ACC112 (cell line): ENCODE results near the gene ITGA2.

Source experiments
- H2AFZ ChIP-seq: fragments of 200-600 bp; sonication (generic); one replicate; pipeline ENCODE4 v1.6.0; 2017; ENCODE audit warnings: antibody characterized with exemption, low read length; ENCODE audit not compliant: unreplicated experiment
- H3K27ac ChIP-seq: fragments of 200-600 bp; sonication (generic); 2 replicates; pipeline ENCODE4 v1.5.1; 2014; ENCODE audit warnings: low read depth, mild to moderate bottlenecking, antibody characterized with exemption, low read length, moderate library complexity
- H3K27me3 ChIP-seq: fragments of 200-600 bp; sonication (generic); 2 replicates; pipeline ENCODE4 v1.6.1; 2014; ENCODE audit warnings: mild to moderate bottlenecking, antibody characterized with exemption, low read length, moderate library complexity, mixed read lengths; ENCODE audit not compliant: insufficient read depth
- H3K36me3 ChIP-seq: fragments of 200-600 bp; sonication (generic); 2 replicates; pipeline ENCODE4 v1.6.1; 2016; ENCODE audit warnings: mild to moderate bottlenecking, antibody characterized with exemption, low read length, moderate library complexity, mixed read lengths; ENCODE audit not compliant: insufficient read depth
- H3K4me1 ChIP-seq: fragments of 200-600 bp; sonication (generic); one replicate; pipeline ENCODE4 v1.6.1; 2016; ENCODE audit warnings: low read length, mixed read lengths; ENCODE audit not compliant: insufficient read depth, unreplicated experiment, control insufficient read depth
- H3K4me3 ChIP-seq: fragments of 200-600 bp; sonication (generic); 2 replicates; pipeline ENCODE4 v1.5.1; 2014; ENCODE audit warnings: mild to moderate bottlenecking, low read depth, low read length
- H3K79me2 ChIP-seq: fragments of 200-600 bp; sonication (generic); one replicate; pipeline ENCODE4 v1.6.0; 2016; ENCODE audit warnings: low read length; ENCODE audit not compliant: control insufficient read depth, unreplicated experiment, insufficient read depth

The ITGA2 gene

DNA sequence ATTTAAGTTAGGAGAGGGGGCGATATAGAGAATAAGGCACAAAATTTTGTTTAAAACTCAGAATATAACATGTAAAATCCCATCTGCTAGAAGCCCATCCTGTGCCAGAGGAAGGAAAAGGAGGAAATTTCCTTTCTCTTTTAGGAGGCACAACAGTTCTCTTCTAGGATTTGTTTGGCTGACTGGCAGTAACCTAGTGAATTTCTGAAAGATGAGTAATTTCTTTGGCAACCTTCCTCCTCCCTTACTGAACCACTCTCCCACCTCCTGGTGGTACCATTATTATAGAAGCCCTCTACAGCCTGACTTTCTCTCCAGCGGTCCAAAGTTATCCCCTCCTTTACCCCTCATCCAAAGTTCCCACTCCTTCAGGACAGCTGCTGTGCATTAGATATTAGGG is 102.1 kb downstream of the ITGA2 start:
- Histone ChIP-seq H3K27ac (peak overlapping the region; percentile 24; the same call in 1 of the 2 replicates), H3K4me3 (no peak overlapping the region), H3K27me3 (no peaks in the 10 kb centered on the region), H3K4me1 (peaks cover 24% of the 10 kb centered on the region), H3K36me3 (0 out of 2 replicates have a peak, but pooled peaks cover 8% of the 10 kb centered on the region), H2AFZ (no peak overlapping the region), H3K79me2 (no peaks in the 10 kb centered on the region)

DNA sequence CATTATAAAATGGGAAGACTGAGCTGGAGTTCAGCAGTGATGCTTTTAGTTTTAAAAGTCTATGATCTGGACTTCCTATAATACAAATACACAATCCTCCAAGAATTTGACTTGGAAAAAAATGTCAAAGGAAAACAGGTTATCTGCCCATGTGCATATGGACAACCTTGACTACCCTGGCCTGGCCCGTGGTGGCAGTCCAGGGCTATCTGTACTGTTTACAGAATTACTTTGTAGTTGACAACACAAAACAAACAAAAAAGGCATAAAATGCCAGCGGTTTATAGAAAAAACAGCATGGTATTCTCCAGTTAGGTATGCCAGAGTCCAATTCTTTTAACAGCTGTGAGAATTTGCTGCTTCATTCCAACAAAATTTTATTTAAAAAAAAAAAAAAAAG is 103.1 kb downstream of the ITGA2 start:
- H3K27ac ChIP-seq = no peak overlapping the region
- no peaks in the 10 kb centered on the region for H3K27me3 ChIP-seq
- 0 out of 2 replicates have a peak, but pooled peaks cover 7% of the 10 kb centered on the region for H3K36me3 ChIP-seq
- H3K79me2 ChIP-seq = no peaks in the 10 kb centered on the region
- no peak overlapping the region for H2AFZ ChIP-seq
- H3K4me3 ChIP-seq = no peak overlapping the region
- peaks cover 24% of the 10 kb centered on the region for H3K4me1 ChIP-seq

DNA sequence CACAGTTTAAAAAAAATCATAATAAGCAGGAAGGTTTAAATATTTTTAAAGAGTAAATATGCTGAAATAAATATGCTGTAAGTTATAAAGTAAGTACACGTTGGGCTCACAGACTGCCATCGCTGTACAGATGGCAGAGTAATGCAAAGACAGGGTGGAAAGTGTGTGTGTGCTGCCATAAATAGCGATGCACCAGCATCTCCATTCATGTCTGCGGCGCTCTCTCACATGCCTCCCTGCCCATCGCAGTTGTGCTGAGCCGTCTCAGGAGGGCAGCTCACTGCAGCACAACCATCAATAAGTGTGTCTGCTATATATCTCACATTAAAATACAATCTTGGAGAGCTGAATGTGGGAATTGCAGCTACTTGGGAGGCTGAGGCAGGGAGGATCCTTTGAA is 106.1 kb downstream of the ITGA2 start:
- no peak overlapping the region for H3K27ac ChIP-seq
- 0 out of 2 replicates have a peak, but pooled peaks cover 10% of the 10 kb centered on the region for H3K36me3 ChIP-seq
- H2AFZ ChIP-seq = no peak overlapping the region
- H3K4me3 ChIP-seq = no peak overlapping the region
- H3K4me1 ChIP-seq = peaks cover 14% of the 10 kb centered on the region
- no peaks in the 10 kb centered on the region for H3K79me2 ChIP-seq
- H3K27me3 ChIP-seq = no peaks in the 10 kb centered on the region

DNA sequence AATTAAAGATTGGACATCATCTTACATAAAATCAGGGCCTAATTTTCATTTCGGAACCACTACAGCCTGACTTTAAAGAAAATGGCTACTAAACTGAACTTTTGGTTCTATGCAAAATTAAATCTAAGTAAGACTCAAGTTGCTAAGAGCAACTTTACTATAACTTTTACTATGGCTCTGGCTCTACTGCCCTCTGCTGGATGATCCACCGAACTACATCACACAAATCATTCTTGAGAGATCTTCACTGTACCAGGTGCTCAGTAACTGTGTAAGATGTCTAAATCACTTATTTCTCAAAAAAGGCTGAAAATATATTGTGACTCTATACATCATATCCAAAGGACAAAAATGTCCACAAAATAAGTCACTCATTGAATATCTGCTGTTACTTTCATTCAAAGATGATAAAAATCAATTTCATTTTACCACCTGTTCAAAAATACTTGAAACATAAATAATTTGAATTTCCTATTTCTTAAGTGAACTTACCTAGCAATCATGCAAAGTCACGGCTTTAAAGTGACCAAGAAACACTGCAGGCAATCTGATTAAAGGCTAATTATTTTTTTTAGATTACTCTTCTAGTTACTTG is 106.9 kb downstream of the ITGA2 start:
- no peak overlapping the region for H3K4me3 ChIP-seq
- H3K79me2 ChIP-seq = no peaks in the 10 kb centered on the region
- no peak overlapping the region for H2AFZ ChIP-seq
- H3K4me1 ChIP-seq = peaks cover 11% of the 10 kb centered on the region
- 0 out of 2 replicates have a peak, but pooled peaks cover 11% of the 10 kb centered on the region for H3K36me3 ChIP-seq
- no peaks in the 10 kb centered on the region for H3K27me3 ChIP-seq
- no peak overlapping the region for H3K27ac ChIP-seq

DNA sequence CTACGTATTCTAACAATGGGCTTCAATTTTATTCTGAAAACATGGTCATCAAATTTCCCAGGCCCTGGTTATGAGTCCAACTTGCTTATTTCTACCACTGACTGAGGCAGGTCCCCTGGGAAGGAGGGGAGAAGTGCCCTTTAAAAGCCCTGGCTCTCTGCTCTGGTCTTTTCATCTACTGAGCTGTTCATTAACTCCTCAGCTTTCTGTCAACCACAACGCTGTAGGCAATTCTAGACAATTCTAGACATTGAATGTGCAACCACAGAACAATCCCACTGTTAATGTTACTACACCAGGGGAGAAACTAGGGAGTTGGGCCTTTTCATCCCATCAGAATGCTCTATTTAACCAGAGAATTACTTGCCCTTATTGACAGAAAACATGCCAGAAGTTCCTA is 110.4 kb downstream of the ITGA2 start:
- H3K4me3 ChIP-seq = no peak overlapping the region
- no peaks in the 10 kb centered on the region for H3K27me3 ChIP-seq
- H3K27ac ChIP-seq = no peak overlapping the region
- no peak overlapping the region for H2AFZ ChIP-seq
- H3K4me1 ChIP-seq = peaks cover 3% of the 10 kb centered on the region
- no peaks in the 10 kb centered on the region for H3K79me2 ChIP-seq
- H3K36me3 ChIP-seq = 0 out of 2 replicates have a peak, but pooled peaks cover 11% of the 10 kb centered on the region

DNA sequence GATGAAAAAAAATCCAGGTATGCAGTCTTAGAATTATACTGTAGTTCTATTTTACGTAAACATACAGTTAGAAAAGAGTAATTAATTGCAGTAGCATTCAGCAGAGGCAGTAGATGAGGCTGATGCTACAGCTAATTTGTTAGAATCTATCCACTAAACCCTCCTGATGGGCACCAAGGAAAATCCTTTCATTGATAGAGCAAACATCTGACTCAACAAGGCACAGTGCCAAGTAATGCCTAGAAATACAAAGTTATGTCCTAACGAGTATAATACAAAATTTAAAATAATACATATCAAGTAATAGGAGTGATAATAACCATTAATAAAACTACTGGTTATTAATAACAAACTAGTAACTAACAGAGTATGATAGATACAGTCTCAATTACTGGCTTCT is 111.5 kb downstream of the ITGA2 start:
- H3K4me1 ChIP-seq = peaks cover 3% of the 10 kb centered on the region
- H3K4me3 ChIP-seq = no peak overlapping the region
- no peaks in the 10 kb centered on the region for H3K27me3 ChIP-seq
- peaks cover 3% of the 10 kb centered on the region for H3K79me2 ChIP-seq
- H3K36me3 ChIP-seq = 0 out of 2 replicates have a peak, but pooled peaks cover 11% of the 10 kb centered on the region
- H2AFZ ChIP-seq = no peak overlapping the region
- no peak overlapping the region for H3K27ac ChIP-seq

DNA sequence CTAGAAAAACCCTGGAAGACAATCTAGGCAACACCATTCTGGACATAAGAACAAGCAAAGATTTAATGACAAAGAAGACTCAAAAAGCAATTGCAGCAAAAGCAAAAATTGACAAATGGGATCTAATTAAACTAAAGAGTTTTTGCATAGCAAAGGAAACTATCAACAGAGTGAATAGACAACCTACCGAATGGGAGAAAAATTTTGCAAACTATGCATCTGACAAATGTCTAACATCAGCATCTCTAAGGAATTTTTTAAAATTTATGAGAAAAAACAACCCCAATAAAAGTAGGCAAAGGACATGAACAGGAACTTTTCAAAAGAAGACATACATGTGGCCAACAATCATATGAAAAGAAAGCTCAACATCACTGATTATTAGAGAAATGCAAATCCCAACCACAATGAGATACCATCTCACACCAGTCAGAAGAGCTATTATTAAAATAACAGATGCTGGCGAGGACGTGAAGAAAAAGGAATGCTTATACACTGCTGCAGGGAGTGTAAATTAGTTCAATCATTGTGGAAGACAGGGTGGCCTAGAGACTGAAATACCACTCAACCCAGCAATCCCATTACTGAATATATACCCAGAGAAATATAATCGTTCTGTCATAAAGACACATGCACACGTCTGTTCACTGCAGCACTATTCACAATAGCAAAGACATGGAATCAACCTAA is 116.6 kb downstream of the ITGA2 start:
- Histone ChIP-seq H3K36me3 (peaks cover 9% of the 10 kb centered on the region; the same call in 1 of the 2 replicates), H3K4me3 (no peak overlapping the region), H2AFZ (no peak overlapping the region), H3K79me2 (peaks cover 32% of the 10 kb centered on the region), H3K4me1 (peaks cover 17% of the 10 kb centered on the region), H3K27ac (no peak overlapping the region), H3K27me3 (no peaks in the 10 kb centered on the region)

DNA sequence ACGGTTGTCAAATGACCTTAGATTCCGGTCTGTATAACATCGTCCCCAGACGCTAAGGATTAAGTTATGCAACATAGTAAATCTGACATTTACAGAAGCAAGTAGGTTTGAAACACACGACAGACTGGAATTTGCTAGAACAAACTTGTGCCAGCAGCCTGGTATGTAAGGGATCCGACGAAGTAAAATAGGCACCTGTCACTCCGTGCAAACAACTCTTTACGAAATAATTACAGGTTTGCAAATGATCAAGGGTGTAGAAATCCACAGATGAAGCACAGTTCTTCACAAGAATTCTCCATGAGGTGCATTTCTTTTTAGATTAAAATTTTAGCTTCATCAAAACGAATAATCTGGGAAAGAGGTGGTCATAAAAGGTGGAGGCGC is 119.9 kb downstream of the ITGA2 start:
- no peak overlapping the region for H3K27ac ChIP-seq
- H2AFZ ChIP-seq = peak overlapping the region; percentile 58

DNA sequence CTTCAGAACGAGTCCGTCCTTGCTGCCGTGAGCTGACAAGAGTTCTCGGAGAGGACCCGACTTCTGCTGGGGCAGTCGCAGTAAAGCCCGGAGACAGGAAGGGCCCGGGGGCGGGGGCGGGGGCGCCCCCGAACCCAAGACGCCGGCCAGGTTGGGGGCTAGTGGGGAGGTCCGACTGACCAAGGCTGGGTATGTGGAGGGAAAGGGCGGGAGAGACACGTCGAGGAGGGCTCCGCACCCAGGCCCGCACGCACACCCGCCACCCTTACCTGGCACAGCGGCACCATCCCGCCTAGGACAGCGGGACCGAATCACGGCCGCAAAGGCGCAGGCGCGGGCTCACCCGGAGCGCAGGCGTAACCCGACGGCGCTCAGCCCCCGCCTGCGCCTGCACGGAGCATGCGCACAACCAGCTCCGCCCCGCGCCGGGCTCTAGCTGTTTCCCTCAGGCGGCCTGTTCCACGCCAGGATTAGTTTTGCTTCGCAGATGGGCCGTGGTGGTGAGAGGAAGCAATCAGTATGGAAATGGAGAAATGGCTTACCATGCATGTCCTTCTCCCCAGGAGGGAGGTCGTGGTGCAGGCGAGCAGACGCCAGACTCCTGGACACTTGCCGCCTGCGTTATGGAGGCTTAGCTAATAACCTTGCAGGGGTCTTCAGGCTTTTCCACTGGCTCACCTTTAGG is 120.4 kb downstream of the ITGA2 start, which contains the start of gene MOCS2:
TSS of gene MOCS2 (minus strand) at position 315 of the 685 bp plus-strand sequence. CDS start 2,583 bp downstream, outside the sequence.
- Histone ChIP-seq H3K27ac (no peak within 1 kb of the TSS), H3K27me3 (no peaks in the 10 kb centered on the region), H3K36me3 (peaks cover 9% of the 10 kb centered on the region; the same call in 1 of the 2 replicates), H2AFZ (peak within 1 kb of the TSS; percentile 95), H3K4me3 (peak within 1 kb of the TSS; percentile 91), H3K79me2 (peaks cover 35% of the 10 kb centered on the region), H3K4me1 (peaks cover 22% of the 10 kb centered on the region)

More for the DNA sequence above, 119.9 kb downstream of the ITGA2 start:
- peak overlapping the region; percentile 91 for H3K4me3 ChIP-seq
- peaks cover 35% of the 10 kb centered on the region for H3K79me2 ChIP-seq
- no peaks in the 10 kb centered on the region for H3K27me3 ChIP-seq
- H3K36me3 ChIP-seq = peaks cover 9% of the 10 kb centered on the region; the same call in 1 of the 2 replicates
- H3K4me1 ChIP-seq = peaks cover 22% of the 10 kb centered on the region

DNA sequence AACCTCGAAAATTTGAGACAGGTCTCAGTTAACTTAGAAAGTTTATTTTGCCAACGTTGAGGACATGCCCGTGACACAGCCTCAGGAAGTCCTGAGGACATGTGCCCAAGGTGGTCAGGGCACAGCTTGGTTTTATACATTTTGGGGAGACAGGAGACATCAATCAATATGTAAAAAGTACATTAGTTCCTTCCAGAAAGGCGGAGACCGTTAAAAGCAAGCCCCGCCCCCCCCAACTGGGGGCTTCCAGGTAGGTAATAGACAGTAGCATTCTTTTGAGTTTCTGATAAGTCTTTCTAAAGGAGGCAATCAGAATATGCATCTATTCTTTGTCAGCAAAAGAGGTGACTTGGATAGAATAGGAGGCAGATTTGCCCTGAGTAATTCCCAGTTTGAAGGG is 121.0 kb downstream of the ITGA2 start:
- Histone ChIP-seq H3K27me3 (no peaks in the 10 kb centered on the region), H3K4me1 (peaks cover 22% of the 10 kb centered on the region), H3K4me3 (peak overlapping the region; percentile 91), H3K27ac (no peak overlapping the region), H3K36me3 (peaks cover 9% of the 10 kb centered on the region; the same call in 1 of the 2 replicates), H2AFZ (peak overlapping the region; percentile 95), H3K79me2 (peaks cover 33% of the 10 kb centered on the region)
